Measurements from ENCODE around the gene HSPA2. TPM values are rescaled to one million over a fixed set of nuclear protein-coding genes. Genes with fewer than 3 reads are reported as not detected.
"Not testable (repeated sequence)": the region's sequence is repeated elsewhere in the genome, so short reads cannot be mapped to it uniquely, and the experiment has no call there.

Gene HSPA2
- total RNA-seq, 4 donors from 2014 or later = 70.8 to 98.0 (median 91.6) TPM

- TF ChIP-seq EP300 (IDR thresholded peaks at IDR 0.05) = no peak
- no peak for TF ChIP-seq POLR2A (IDR thresholded peaks at IDR 0.05)
- TF ChIP-seq CTCF (IDR thresholded peaks at IDR 0.05) = no peak
- no peak for TF ChIP-seq POLR2AphosphoS5 (IDR thresholded peaks at IDR 0.05)
- DNase-seq (ENCODE audit: low spot score in 2 of 2) = no peak
- Histone ChIP-seq H3K36me3 (no peaks in the 10 kb centered on the region), H3K4me3 (no peak overlapping the region), H3K27ac (peak overlapping the region; percentile 29), H3K27me3 (no peaks in the 10 kb centered on the region), H3K9me3 (no peaks in the 10 kb centered on the region), H3K4me1 (peaks cover 40% of the 10 kb centered on the region)
- 45% methylated on average over 5 of the region's 5 CpGs for WGBS
Measured at GRCh38 chr14:64566651-64567122, 26.1 kb downstream of the HSPA2 start.

- TF ChIP-seq POLR2AphosphoS5 (IDR thresholded peaks at IDR 0.05) = peak in 1 of 3 donors; percentile 82
- TF ChIP-seq CTCF (IDR thresholded peaks at IDR 0.05) = no peak
- TF ChIP-seq POLR2A (IDR thresholded peaks at IDR 0.05) = no peak
- 22% methylated on average over 3 of the region's 3 CpGs for WGBS
- H3K27ac ChIP-seq = peak overlapping the region; percentile 43
- peaks cover 51% of the 10 kb centered on the region for H3K4me1 ChIP-seq
- peak in 1 of 2 donors; percentile 73 for DNase-seq (ENCODE audit: low spot score in 2 of 2)
- no peaks in the 10 kb centered on the region for H3K36me3 ChIP-seq
- no peaks in the 10 kb centered on the region for H3K9me3 ChIP-seq
- H3K27me3 ChIP-seq = no peaks in the 10 kb centered on the region
- H3K4me3 ChIP-seq = no peak overlapping the region
Measured at GRCh38 chr14:64569138-64569631, 28.6 kb downstream of the HSPA2 start.

- not testable (repeated sequence) for H3K4me3 ChIP-seq; H3K36me3 ChIP-seq; H3K9me3 ChIP-seq; H3K27me3 ChIP-seq; DNase-seq (ENCODE audit: low spot score in 2 of 2)
- Histone ChIP-seq H3K4me1 (peaks cover 51% of the 10 kb centered on the region), H3K27ac (peak overlapping the region; percentile 43)
- 39% methylated on average over 7 of the region's 7 CpGs for WGBS
Measured at GRCh38 chr14:64569646-64570045, 29.1 kb downstream of the HSPA2 start.

- Histone ChIP-seq H3K4me1 (peaks cover 41% of the 10 kb centered on the region), H3K27ac (peak overlapping the region; percentile 57), H3K9me3 (no peaks in the 10 kb centered on the region), H3K4me3 (no peak overlapping the region), H3K27me3 (no peaks in the 10 kb centered on the region), H3K36me3 (no peaks in the 10 kb centered on the region)
- no peak for TF ChIP-seq CTCF (IDR thresholded peaks at IDR 0.05)
- TF ChIP-seq EP300 (IDR thresholded peaks at IDR 0.05) = no peak
- no peak for TF ChIP-seq POLR2AphosphoS5 (IDR thresholded peaks at IDR 0.05)
- TF ChIP-seq POLR2A (IDR thresholded peaks at IDR 0.05) = no peak
- no peak for DNase-seq (ENCODE audit: low spot score in 2 of 2)
Measured at GRCh38 chr14:64572386-64573104, 32.0 kb downstream of the HSPA2 start.

- no peaks in the 10 kb centered on the region for H3K27me3 ChIP-seq
- no peak overlapping the region for H3K4me3 ChIP-seq
- peak overlapping the region; percentile 57 for H3K27ac ChIP-seq
- H3K4me1 ChIP-seq = peaks cover 37% of the 10 kb centered on the region
- DNase-seq (ENCODE audit: low spot score in 2 of 2) = no peak
- TF ChIP-seq POLR2A (IDR thresholded peaks at IDR 0.05) = no peak
- no peak for TF ChIP-seq POLR2AphosphoS5 (IDR thresholded peaks at IDR 0.05)
- no peak for TF ChIP-seq EP300 (IDR thresholded peaks at IDR 0.05)
- no peak for TF ChIP-seq CTCF (IDR thresholded peaks at IDR 0.05)
- WGBS = 56% methylated on average over 3 of the region's 3 CpGs
- H3K9me3 ChIP-seq = no peaks in the 10 kb centered on the region
- H3K36me3 ChIP-seq = no peaks in the 10 kb centered on the region
Measured at GRCh38 chr14:64573109-64573508, 32.6 kb downstream of the HSPA2 start.

All from suprapubic skin (tissue), 4 donors.